ENCODE data around the gene SNTA1. TPM values are rescaled to one million over a fixed set of nuclear protein-coding genes. Genes with fewer than 3 reads are reported as not detected.
"Not testable (repeated sequence)": the region's sequence is repeated elsewhere in the genome, so short reads cannot be mapped to it uniquely, and the experiment has no call there.

SNTA1 gene
- total and polyA plus RNA-seq, 9 of the 15 experiments (the other 6 are each of a cell fraction or from before 2014, with no cell fraction given): 1.2 to 40.8 (median 20.3) TPM

GRCh38 chr20:33389326-33389725 lies 54.2 kb downstream of the SNTA1 start:
- H4K20me1 ChIP-seq (replicated peaks; ENCODE audit: control insufficient read depth, insufficient read depth, low read length); H3K9me1 ChIP-seq (ENCODE audit: control insufficient read depth, insufficient read depth, low read length); DNase-seq (ENCODE audit: extremely low read depth in 1 of 4, low spot score in 3 of 4); BruUV-seq (replicated peaks); H3K9ac ChIP-seq (ENCODE audit: insufficient read depth in 1 of 2, low read depth in 2 of 2, low read length in 2 of 2); POLR2A ChIA-PET; FAIRE-seq; H3K4me2 ChIP-seq (ENCODE audit: insufficient read depth, low read length); H3K27ac ChIP-seq (ENCODE audit: extremely low read depth, low read depth, low read length); CTCF ChIA-PET (ENCODE audit: low intra/inter-chr PET ratio); H3K79me2 ChIP-seq (ENCODE audit: control insufficient read depth, insufficient read depth, low read length); H3K27me3 ChIP-seq (ENCODE audit: control insufficient read depth in 2 of 2, insufficient read depth in 2 of 2, low read length in 2 of 2); H3K4me3 ChIP-seq; H3K9me3 ChIP-seq (replicated peaks; ENCODE audit: control insufficient read depth, insufficient read depth, low read depth, low read length); in situ Hi-C loops (cut with MboI); intact Hi-C loops (cut with micrococcal nuclease); H2AFZ ChIP-seq (ENCODE audit: low read depth, low read length); H3K4me1 ChIP-seq (replicated peaks in 1 of 2; ENCODE audit: control insufficient read depth in 2 of 2, insufficient read depth in 2 of 2, low read length in 2 of 2); ATAC-seq: not testable (repeated sequence)
- H3K36me3 ChIP-seq (ENCODE audit: control insufficient read depth, insufficient read depth, low read length): peaks cover 70% of the 10 kb centered on the region
- WGBS (ENCODE audit: insufficient coverage, low coverage, missing lambda C conversion rate): 100% methylated on average over 2 of the region's 36 CpGs
- TF ChIP-seq RBFOX2 (IDR thresholded peaks at IDR 0.05; ENCODE audit: low read depth, low read length): 0 out of 2 replicates have a peak, but pooled peaks have one; percentile 5

- no peak overlapping the region for H3K27ac ChIP-seq (ENCODE audit: extremely low read depth, low read depth, low read length)
- H2AFZ ChIP-seq (ENCODE audit: low read depth, low read length): no peak overlapping the region
- no peaks in the 10 kb centered on the region for H3K27me3 ChIP-seq (ENCODE audit: control insufficient read depth in 2 of 2, insufficient read depth in 2 of 2, low read length in 2 of 2)
- intact Hi-C loops (cut with micrococcal nuclease) (no loop called here), in situ Hi-C loops (cut with MboI) (no loop called here)
- CTCF ChIA-PET (ENCODE audit: low intra/inter-chr PET ratio): interaction anchor here (0.6 kb wide), 1 partner anchor 28 kb away, joined by 3 read pairs; no protein-coding TSS in a partner anchor
- WGBS (ENCODE audit: insufficient coverage, low coverage, missing lambda C conversion rate): 90% methylated on average over 3 of the region's 3 CpGs
- BruUV-seq (replicated peaks): no TSS peak
- no peaks in the 10 kb centered on the region for H4K20me1 ChIP-seq (replicated peaks; ENCODE audit: control insufficient read depth, insufficient read depth, low read length)
- H3K36me3 ChIP-seq (ENCODE audit: control insufficient read depth, insufficient read depth, low read length): peaks cover 67% of the 10 kb centered on the region
- H3K4me3 ChIP-seq: no peak overlapping the region
- no peaks in the 10 kb centered on the region for H3K9me3 ChIP-seq (replicated peaks; ENCODE audit: control insufficient read depth, insufficient read depth, low read depth, low read length)
- DNase-seq (ENCODE audit: extremely low read depth in 1 of 4, low spot score in 3 of 4) (no peak), FAIRE-seq (no peak), ATAC-seq (no peak)
- H3K9me1 ChIP-seq (ENCODE audit: control insufficient read depth, insufficient read depth, low read length): no peaks in the 10 kb centered on the region
- H3K4me1 ChIP-seq (replicated peaks in 1 of 2; ENCODE audit: control insufficient read depth in 2 of 2, insufficient read depth in 2 of 2, low read length in 2 of 2): no peaks in the 10 kb centered on the region
- no peaks in the 10 kb centered on the region for H3K79me2 ChIP-seq (ENCODE audit: control insufficient read depth, insufficient read depth, low read length)
- POLR2A ChIA-PET: no interaction called here
- no peak overlapping the region for H3K9ac ChIP-seq (ENCODE audit: insufficient read depth in 1 of 2, low read depth in 2 of 2, low read length in 2 of 2)
- TF ChIP-seq HNRNPK (IDR thresholded peaks at IDR 0.05; ENCODE audit: low read depth, low read length, poor library complexity, severe bottlenecking) (peak; percentile 76), PCBP2 (IDR thresholded peaks at IDR 0.05; ENCODE audit: low read depth, low read length, poor library complexity, severe bottlenecking) (peak; percentile 69), KHSRP (IDR thresholded peaks at IDR 0.05) (no peak)
- no peak overlapping the region for H3K4me2 ChIP-seq (ENCODE audit: insufficient read depth, low read length)
Measured at GRCh38 chr20:33388268-33388667, 55.3 kb downstream of the SNTA1 start.
